Urothelium cell line (cell line): ENCODE data around the gene PPAT.
"Not testable (repeated sequence)": the region's sequence is repeated elsewhere in the genome, so short reads cannot be mapped to it uniquely, and the experiment has no call there.

Source experiments
- DNase-seq: peaks from one replicate; pipeline ENCODE4 v3.0.0; 2011; ENCODE audit warnings: low spot score, mixed read lengths
- FAIRE-seq: peaks from 2 replicates; lab custom pipeline; 2011; peaks lifted over from hg19 to GRCh38; lab: Jason Lieb, UNC

The PPAT gene

GRCh38 chr4:56435140-56435926 lies at the start of gene PPAT:
Gene PPAT (minus strand): TSS chr4:56435615. CDS start chr4:56435477, 138 bp downstream.
- FAIRE-seq, result peak; percentile 95
- DNase-seq, result peak; percentile 99

DNA sequence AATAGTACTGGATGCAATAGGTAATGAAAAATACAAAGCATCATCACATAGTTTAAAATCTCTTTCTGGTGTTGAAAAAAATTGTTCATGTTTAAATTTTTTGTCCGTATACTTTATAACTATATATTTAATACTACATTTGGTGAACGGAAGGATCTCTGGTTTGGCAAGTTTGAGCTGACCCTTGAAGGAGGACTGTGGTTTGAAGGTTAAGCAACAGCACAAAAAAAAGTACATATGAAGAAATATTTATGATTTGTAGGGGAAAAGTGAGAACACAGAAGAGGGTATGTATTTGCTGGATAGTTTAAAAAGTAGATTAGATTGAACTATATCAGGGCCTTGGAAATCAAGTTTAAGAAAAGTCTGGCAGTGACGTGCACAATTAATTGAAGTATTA lies 45.3 kb upstream of the PPAT start:
- FAIRE-seq (no peak), DNase-seq (no peak)

GRCh38 chr4:56477192-56477702 lies 41.8 kb upstream of the PPAT start:
- FAIRE-seq, result no peak

DNA sequence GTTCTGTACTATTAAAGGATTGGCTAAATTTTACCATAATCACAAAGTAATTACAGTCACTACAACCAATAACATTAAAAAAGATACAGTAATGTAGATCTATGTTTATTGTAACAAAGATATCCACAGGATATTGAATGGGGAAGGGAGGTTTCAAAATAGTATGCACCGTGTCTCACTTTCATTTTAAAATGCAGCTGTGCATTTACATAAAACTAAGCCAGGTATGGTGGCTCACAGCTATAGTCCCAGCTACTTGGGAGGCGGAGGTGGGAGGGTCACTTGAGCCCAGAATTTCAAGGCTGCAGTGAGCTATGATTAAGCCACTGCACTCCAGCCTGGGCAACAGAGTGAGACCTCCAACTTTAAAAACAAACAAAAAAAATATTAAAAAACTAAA lies 40.5 kb upstream of the PPAT start:
- DNase-seq, result no peak
- FAIRE-seq, result peak; percentile 17

More at GRCh38 chr4:56477192-56477702, 41.8 kb upstream of the PPAT start:
- DNase-seq, result no peak

- FAIRE-seq (no peak), DNase-seq (no peak)
Measured at GRCh38 chr4:56469489-56470210, 34.2 kb upstream of the PPAT start.

DNA sequence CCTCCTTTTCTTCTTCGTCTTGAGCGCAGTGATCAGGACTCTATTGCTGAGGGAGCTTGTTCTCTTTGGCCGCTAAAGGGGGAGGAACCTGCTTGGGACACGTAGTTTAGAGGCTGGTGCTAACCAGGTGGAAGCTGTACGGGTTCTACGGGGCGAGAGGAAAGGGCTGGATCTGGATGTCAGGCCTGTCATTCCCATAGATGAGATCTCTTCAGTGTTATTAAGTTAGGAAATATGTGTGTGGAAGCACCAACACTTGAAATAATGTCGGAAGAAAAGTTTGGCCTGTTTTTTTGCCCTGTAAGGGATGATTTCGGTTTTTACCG lies 32.6 kb upstream of the PPAT start:
- FAIRE-seq (no peak), DNase-seq (peak; percentile 61)

DNA sequence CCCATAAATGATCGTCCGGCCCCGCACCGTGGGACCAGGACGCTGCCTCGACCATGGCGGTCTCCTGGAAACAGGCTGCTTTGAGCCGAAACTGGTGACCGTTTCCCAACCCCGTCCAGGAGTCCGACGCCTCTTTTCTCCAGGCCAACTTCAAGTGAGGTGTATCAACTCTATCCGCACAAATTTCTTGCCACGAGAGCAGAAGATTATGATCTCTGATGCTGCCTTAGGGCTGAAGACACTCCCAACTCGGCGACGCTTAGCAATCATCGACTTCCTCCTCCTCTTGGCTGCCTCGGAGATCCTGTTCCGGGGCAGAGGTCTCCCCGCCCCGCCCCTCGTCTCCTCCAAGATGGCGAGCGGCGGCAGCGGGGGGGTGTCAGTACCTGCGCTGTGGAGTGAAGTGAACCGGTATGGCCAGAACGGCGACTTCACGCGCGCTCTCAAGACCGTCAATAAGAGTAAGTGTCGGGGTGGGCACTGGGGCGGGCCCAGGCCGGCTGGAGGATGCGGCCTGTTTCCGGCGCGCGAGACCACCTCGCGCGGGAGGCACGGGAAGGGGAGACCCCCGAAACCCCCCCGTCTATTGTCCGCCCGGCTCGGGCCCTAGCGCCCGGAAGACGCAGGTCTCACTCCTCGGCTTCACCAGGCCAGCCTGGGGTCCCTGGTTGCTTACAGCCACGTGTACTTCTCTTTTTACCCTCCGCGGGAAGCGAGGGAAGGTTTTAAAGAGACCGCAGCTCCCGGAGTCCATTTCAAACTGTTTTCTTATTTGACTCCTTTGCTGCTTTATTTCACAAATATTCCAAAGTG lies 32.1 kb upstream of the PPAT start, which contains the start of gene SRP72:
SRP72 (plus strand) TSS at position 334 of the 813 bp plus-strand sequence; CDS start at position 353, 19 bp downstream.
- peak; percentile 95 for DNase-seq
- FAIRE-seq, result peak; percentile 85

- no peak for FAIRE-seq
Measured at GRCh38 chr4:56466910-56467283, 31.5 kb upstream of the PPAT start.

GRCh38 chr4:56466296-56466761 lies 30.9 kb upstream of the PPAT start:
- peak; percentile 72 for DNase-seq
- FAIRE-seq, result peak; percentile 83

More at GRCh38 chr4:56466910-56467283, 31.5 kb upstream of the PPAT start:
- DNase-seq, result no peak

GRCh38 chr4:56465599-56466295 lies 30.3 kb upstream of the PPAT start:
- FAIRE-seq, result no peak
- no peak for DNase-seq

DNA sequence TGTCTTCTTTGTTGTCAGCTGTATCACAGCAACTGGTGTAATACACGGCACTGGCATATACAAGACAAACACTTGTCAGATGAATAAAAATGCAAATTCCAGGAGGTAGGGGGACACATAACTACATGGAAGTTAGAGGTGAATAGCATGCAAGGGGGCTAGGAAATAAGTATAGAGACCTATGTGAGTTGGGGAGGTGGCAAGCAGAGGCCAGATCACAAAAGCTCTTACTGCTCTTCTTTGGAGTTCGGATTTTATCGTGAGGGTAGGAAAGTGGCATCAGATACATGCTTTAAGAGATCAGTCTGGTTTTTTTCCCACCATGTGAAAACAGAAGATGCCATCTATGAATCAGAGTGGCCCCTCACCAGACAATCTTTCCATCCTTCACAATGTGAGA lies 29.2 kb upstream of the PPAT start:
- DNase-seq, result no peak
- no peak for FAIRE-seq

- FAIRE-seq, result no peak
- no peak for DNase-seq
Measured at GRCh38 chr4:56463711-56464110, 28.3 kb upstream of the PPAT start.

- DNase-seq (no peak), FAIRE-seq (no peak)
Measured at GRCh38 chr4:56462157-56462556, 26.7 kb upstream of the PPAT start.

DNA sequence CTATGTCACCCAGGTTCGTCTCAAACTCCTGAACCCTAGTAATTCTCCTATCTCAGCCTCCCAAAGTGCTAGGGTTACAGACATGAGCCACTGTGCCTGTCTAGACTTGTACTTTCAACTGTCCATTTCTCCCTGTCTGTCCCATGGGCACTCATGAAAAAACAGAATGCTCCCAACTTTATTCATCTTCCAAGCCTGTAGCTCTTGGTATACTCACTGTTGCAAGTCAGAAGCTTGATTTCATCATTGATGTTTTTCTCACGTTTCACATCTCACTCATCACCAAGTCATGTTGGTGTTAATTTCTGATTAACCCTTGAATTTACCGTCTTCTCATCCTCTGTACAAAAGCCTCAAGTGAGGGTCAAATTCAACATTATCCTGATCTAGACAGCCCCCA lies 24.7 kb upstream of the PPAT start:
- DNase-seq (no peak), FAIRE-seq (no peak)

GRCh38 chr4:56450342-56450741 lies 14.9 kb upstream of the PPAT start:
- no peak for DNase-seq
- FAIRE-seq, result no peak

- not testable (repeated sequence) for FAIRE-seq, DNase-seq
Measured at GRCh38 chr4:56449475-56449874, 14.1 kb upstream of the PPAT start.

DNA sequence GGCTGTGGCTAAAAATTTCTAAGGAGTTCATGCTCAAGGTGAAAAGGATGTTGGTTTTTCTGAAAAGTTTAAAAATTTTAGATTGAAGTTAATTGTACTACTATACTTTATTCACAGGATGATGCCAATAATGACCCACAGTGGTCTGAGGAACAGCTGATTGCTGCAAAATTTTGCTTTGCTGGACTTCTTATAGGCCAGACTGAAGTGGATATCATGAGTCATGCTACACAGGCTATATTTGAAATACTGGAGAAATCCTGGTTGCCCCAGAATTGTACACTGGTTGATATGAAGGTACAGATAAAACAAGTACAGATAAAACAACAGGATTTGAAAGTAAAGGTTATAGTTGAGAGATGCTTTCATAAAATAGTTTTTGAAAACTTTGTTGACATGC lies 12.9 kb upstream of the PPAT start:
- DNase-seq (no peak), FAIRE-seq (no peak)

- DNase-seq (no peak), FAIRE-seq (no peak)
Measured at GRCh38 chr4:56445699-56446098, 10.3 kb upstream of the PPAT start.

GRCh38 chr4:56444719-56445118 lies 9.3 kb upstream of the PPAT start:
- no peak for FAIRE-seq
- no peak for DNase-seq

- FAIRE-seq, result no peak
Measured at GRCh38 chr4:56440983-56441382, 5.6 kb upstream of the PPAT start.

More at GRCh38 chr4:56440983-56441382, 5.6 kb upstream of the PPAT start:
- no peak for DNase-seq
